HepG2 (cell line): ENCODE results near the gene PHC1. TPM values are rescaled to one million over a fixed set of nuclear protein-coding genes. Genes with fewer than 3 reads are reported as not detected.

Experiments used
- ARNTL ChIP-seq: sonication (generic); formaldehyde crosslinking; IDR thresholded peaks from 2 replicates; pipeline ENCODE4 v1.4.0; 2020; ENCODE audit warnings: mild to moderate bottlenecking, missing genetic modification reagents
- FOXK1 ChIP-seq: sonication (generic); formaldehyde crosslinking; IDR thresholded peaks from 2 replicates; pipeline ENCODE4 v1.4.0; 2020; ENCODE audit warnings: low read depth, missing genetic modification reagents, borderline replicate concordance
- GLI4 ChIP-seq: sonication (generic); formaldehyde crosslinking; IDR thresholded peaks from 2 replicates; pipeline ENCODE4 v1.5.1; 2020; ENCODE audit warnings: missing genetic modification reagents, mild to moderate bottlenecking, moderate library complexity, borderline replicate concordance
- IKZF4 ChIP-seq: sonication (generic); formaldehyde crosslinking; IDR thresholded peaks from 2 replicates; pipeline ENCODE4 v1.5.1; 2020; ENCODE audit warnings: borderline replicate concordance, mild to moderate bottlenecking, low read depth, missing genetic modification reagents; ENCODE audit errors: not compliant biosample characterization
- MXD1 ChIP-seq: sonication (generic); formaldehyde crosslinking; IDR thresholded peaks from 2 replicates; pipeline ENCODE4 v1.4.0; 2020; ENCODE audit warnings: mild to moderate bottlenecking, missing genetic modification reagents
- NFE2L2 ChIP-seq: fragments of 150-350 bp; IDR thresholded peaks from 2 replicates; pipeline ENCODE4 v1.6.1; 2014; ENCODE audit warnings: low read length
- NFKBIZ ChIP-seq: IDR thresholded peaks from 2 replicates; pipeline ENCODE4 v1.6.1; 2018; ENCODE audit warnings: missing genetic modification reagents, missing compliant biosample characterization
- POGK ChIP-seq: sonication (generic); formaldehyde crosslinking; conservative IDR thresholded peaks from 2 replicates; pipeline ENCODE4 v1.8.0; 2022; ENCODE audit warnings: mild to moderate bottlenecking, moderate library complexity, missing genetic modification reagents
- RBM39 ChIP-seq: fragments of 200-400 bp; formaldehyde crosslinking; IDR thresholded peaks from one replicate; pipeline ENCODE4 v1.6.1; 2018; ENCODE audit warnings: antibody characterized with exemption, mild to moderate bottlenecking, low read depth, low read length; ENCODE audit not compliant: poor library complexity, severe bottlenecking
- SAP130 ChIP-seq: IDR thresholded peaks from 2 replicates; pipeline ENCODE4 v1.6.1; 2016; ENCODE audit warnings: low read depth
- SATB2 ChIP-seq: sonication (generic); formaldehyde crosslinking; IDR thresholded peaks from 2 replicates; pipeline ENCODE4 v1.5.0; 2020; ENCODE audit warnings: missing genetic modification reagents
- TOE1 ChIP-seq: sonication (generic); formaldehyde crosslinking; IDR thresholded peaks from 2 replicates; pipeline ENCODE4 v1.4.0; 2020; ENCODE audit warnings: mild to moderate bottlenecking, missing genetic modification reagents
- ZFP1 ChIP-seq: IDR thresholded peaks from 2 replicates; pipeline ENCODE4 v1.6.1; 2016
- ZIK1 ChIP-seq: sonication (generic); formaldehyde crosslinking; IDR thresholded peaks from 2 replicates; pipeline ENCODE4 v1.5.0; 2020; ENCODE audit warnings: mild to moderate bottlenecking, low read depth, missing genetic modification reagents, borderline replicate concordance
- ZKSCAN1 ChIP-seq: fragments of 150-350 bp; IDR thresholded peaks from 2 replicates; pipeline ENCODE4 v1.6.1; 2014; ENCODE audit warnings: low read length
- ZNF574 ChIP-seq: sonication (generic); formaldehyde crosslinking; IDR thresholded peaks from 2 replicates; pipeline ENCODE4 v1.4.0; 2020; ENCODE audit warnings: missing genetic modification reagents
- polyA plus RNA-seq, 8 experiments: library from polyadenylated mRNA; depleted of rRNA in 3 of 8; stranded (reverse) in 7 of 8; unstranded in 1 of 8; fragments of >200 nt; fragmentation: Illumina TruSeq in 4 of 8; extraction: Trizol in 4 of 8; gene quantifications; 2 replicates each; pipeline versions ENCODE4 v1.2.1 to v1.2.3, GENCODE V29; 2011 to 2016; ENCODE audit warnings: low read depth in 4 of 8, missing spikeins in 1 of 8, mixed read lengths in 1 of 8; ENCODE audit not compliant: insufficient read depth in 1 of 8
- total RNA-seq, 5 experiments: library from RNA; depleted of rRNA; stranded (reverse); fragments of >200 nt; fragmentation: Illumina TruSeq; extraction: Trizol; gene quantifications; 2 replicates each; pipeline ENCODE4 v1.2.3, GENCODE V29; 2016; ENCODE audit warnings: low read depth in 1 of 5
- TF ChIP-seq, protein P1 (sequence below): sonication (generic); formaldehyde crosslinking; IDR thresholded peaks from 2 replicates; pipeline ENCODE4 v1.4.0; 2020; ENCODE audit warnings: missing genetic modification reagents, borderline replicate concordance
- TF ChIP-seq, protein P2 (sequence below): sonication (generic); formaldehyde crosslinking; IDR thresholded peaks from 2 replicates; pipeline ENCODE4 v1.4.0; 2020; ENCODE audit warnings: missing genetic modification reagents, borderline replicate concordance

The PHC1 gene
- total and polyA plus RNA-seq, 2 of the 13 experiments (the other 11 are each of a cell fraction or from before 2014, with no cell fraction given), result 9.4 to 35.0 TPM

- TF ChIP-seq, protein P1, sequence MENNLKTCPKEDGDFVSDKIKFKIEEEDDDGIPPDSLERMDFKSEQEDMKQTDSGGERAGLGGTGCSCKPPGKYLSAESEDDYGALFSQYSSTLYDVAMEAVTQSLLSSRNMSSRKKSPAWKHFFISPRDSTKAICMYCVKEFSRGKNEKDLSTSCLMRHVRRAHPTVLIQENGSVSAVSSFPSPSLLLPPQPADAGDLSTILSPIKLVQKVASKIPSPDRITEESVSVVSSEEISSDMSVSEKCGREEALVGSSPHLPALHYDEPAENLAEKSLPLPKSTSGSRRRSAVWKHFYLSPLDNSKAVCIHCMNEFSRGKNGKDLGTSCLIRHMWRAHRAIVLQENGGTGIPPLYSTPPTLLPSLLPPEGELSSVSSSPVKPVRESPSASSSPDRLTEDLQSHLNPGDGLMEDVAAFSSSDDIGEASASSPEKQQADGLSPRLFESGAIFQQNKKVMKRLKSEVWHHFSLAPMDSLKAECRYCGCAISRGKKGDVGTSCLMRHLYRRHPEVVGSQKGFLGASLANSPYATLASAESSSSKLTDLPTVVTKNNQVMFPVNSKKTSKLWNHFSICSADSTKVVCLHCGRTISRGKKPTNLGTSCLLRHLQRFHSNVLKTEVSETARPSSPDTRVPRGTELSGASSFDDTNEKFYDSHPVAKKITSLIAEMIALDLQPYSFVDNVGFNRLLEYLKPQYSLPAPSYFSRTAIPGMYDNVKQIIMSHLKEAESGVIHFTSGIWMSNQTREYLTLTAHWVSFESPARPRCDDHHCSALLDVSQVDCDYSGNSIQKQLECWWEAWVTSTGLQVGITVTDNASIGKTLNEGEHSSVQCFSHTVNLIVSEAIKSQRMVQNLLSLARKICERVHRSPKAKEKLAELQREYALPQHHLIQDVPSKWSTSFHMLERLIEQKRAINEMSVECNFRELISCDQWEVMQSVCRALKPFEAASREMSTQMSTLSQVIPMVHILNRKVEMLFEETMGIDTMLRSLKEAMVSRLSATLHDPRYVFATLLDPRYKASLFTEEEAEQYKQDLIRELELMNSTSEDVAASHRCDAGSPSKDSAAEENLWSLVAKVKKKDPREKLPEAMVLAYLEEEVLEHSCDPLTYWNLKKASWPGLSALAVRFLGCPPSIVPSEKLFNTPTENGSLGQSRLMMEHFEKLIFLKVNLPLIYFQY (CRISPR knock-in tag), result peak; percentile 70
- no peak for TF ChIP-seq ZKSCAN1
- peak; percentile 83 for TF ChIP-seq POGK (CRISPR knock-in tag)
- TF ChIP-seq ZIK1, result 0 out of 2 replicates have a peak, but pooled peaks have one; percentile 36
- TF ChIP-seq, protein P2, sequence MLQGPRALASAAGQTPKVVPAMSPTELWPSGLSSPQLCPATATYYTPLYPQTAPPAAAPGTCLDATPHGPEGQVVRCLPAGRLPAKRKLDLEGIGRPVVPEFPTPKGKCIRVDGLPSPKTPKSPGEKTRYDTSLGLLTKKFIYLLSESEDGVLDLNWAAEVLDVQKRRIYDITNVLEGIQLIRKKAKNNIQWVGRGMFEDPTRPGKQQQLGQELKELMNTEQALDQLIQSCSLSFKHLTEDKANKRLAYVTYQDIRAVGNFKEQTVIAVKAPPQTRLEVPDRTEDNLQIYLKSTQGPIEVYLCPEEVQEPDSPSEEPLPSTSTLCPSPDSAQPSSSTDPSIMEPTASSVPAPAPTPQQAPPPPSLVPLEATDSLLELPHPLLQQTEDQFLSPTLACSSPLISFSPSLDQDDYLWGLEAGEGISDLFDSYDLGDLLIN (CRISPR knock-in tag), result 0 out of 2 replicates have a peak, but pooled peaks have one; percentile 55
- peak; percentile 89 for TF ChIP-seq ZNF574
- peak; percentile 88 for TF ChIP-seq SAP130 (CRISPR knock-in tag)
- peak; percentile 96 for TF ChIP-seq SATB2 (CRISPR knock-in tag)
- TF ChIP-seq TOE1 (CRISPR knock-in tag), result no peak
- no peak for TF ChIP-seq GLI4 (CRISPR knock-in tag)
- peak; percentile 87; the same call in 1 of the 2 replicates for TF ChIP-seq ARNTL (CRISPR knock-in tag)
- no peak for TF ChIP-seq NFKBIZ
- no peak for TF ChIP-seq ZFP1 (CRISPR knock-in tag)
- peak; percentile 46 for TF ChIP-seq MXD1
- no peak for TF ChIP-seq NFE2L2
- peak; percentile 70 for TF ChIP-seq RBM39
- TF ChIP-seq FOXK1 (CRISPR knock-in tag), result peak; percentile 50; the same call in 1 of the 2 replicates
- TF ChIP-seq IKZF4 (CRISPR knock-in tag), result no peak
Measured at GRCh38 chr12:8949342-8950220, 35.3 kb downstream of the PHC1 start, which contains the start of gene M6PR (continued).
